Brain pericyte (primary cell): Measurements from ENCODE around the gene USP7.

Experiments
- DNase-seq: peaks from one replicate; pipeline ENCODE4 v3.0.0-alpha.2; 2012; ENCODE audit warnings: low read depth, low spot score

The USP7 gene

DNA sequence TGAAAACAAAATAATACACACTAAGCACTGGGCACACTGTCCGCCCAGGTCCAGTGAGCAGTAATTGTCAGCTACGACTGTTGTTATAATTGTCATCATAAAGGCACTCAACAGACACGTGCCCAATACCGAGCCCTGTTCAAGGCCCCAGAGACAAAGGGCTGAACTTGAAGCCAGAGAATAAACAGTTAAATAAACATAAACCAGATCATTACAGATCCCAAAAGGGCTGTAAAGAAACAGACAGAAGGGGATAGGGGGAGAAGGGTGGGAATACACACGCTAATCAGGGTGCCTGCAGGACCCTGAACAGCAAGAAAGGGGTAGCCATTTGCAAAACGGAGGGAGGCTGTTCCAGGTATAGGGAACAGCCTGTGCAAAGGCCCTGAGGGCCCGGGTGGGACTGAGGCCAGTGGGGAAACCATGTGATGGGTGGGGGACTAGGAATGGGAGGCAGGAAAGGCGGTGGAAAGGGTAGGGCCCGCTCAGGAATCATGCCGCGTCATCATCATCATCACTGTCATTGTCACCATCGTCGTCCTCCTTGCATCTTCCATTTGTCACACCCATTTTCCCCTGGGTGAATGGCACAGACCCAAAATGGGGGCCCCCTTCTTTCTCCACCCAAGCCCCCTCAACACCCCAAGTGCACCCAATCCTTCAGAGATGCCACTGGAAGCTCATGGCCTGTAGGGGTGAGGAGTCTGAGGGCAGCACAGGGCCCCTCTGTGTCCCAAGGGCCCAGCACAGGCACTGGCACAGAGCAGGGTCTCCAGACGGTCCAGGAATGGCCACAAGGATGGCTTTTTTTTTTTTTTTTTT, 101.2 kb downstream of the USP7 start:
- no peak for DNase-seq

DNA sequence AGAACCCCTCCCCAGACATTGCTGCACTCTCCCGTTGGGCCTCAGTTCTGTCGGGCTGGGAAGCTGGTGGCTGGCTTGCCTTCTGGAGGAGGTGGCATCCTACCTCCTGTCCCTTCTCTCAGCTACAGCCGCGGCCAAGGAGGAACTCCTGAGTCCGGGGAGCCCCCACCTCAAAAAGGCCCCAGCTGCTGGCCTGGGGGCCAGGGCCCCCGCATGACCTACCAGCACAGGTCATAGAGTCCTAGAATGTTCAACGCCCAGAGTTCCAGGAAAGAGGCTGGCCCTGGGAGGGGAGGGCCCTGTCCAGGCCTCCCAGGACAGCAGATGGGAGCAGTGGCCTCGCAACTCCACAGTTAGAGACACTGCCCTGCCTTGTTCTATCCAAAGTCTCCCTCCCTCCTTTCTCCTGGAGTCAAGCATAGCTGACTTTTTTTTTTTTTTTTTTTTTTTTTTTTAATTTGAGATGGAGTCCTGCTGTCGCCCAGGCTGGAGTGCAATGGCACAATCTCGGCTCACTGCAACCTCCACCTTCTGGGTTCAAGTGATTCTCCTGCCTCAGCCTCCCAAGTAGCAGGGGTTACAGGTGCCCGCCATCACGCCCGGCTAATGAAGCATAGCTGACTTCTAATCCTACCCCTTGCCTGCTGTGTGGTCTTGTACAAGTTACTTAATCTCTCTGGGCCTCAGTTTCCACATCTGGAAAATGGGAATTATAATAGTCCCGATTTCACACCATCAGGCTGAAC, 102.0 kb downstream of the USP7 start:
- no peak for DNase-seq

DNA sequence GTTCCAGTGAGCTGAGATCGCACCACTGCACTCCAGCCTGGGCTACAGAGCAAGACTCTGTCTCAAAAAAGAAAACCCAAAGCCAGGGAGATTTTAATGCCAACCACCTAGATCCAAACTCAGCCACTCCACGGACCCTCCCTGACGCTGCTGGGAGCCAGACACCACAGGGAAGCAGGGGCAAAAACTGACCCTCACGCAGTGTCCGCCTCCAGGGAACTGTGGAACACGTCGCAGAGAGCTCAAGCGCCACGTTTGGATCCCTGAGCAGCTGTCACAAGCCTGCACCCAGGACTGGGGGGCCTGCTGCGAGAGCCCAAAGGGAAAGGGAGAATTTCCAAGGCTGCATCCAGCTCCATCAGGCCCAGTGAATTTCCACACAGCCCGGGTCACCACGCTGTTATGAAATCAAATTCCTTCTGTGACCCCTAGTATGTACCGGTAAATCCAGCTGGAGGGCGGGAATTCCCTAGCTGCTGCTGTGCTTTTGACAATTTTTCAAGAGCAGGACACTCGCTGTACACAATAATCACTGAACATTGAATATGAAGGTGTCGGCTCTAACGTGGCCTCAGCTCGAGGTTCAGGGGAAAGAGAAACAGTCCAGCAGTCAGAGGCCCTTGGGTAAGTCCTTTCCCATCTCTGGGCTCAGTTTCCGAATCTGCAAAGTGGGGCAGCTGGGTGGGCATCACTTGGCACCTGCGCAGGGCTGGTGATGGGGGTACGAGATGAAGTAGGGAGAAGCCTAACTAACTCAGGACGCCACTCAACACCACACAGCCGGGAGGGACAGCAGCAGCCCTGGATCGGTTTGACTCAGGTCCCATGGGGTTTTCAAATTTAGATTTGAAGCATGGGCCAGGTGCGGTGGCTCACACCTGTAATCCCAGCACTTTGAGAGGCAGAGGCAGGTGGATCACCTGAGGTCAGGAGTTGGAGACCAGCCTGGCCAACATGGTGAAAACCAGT, 103.5 kb downstream of the USP7 start:
- no peak for DNase-seq

DNA sequence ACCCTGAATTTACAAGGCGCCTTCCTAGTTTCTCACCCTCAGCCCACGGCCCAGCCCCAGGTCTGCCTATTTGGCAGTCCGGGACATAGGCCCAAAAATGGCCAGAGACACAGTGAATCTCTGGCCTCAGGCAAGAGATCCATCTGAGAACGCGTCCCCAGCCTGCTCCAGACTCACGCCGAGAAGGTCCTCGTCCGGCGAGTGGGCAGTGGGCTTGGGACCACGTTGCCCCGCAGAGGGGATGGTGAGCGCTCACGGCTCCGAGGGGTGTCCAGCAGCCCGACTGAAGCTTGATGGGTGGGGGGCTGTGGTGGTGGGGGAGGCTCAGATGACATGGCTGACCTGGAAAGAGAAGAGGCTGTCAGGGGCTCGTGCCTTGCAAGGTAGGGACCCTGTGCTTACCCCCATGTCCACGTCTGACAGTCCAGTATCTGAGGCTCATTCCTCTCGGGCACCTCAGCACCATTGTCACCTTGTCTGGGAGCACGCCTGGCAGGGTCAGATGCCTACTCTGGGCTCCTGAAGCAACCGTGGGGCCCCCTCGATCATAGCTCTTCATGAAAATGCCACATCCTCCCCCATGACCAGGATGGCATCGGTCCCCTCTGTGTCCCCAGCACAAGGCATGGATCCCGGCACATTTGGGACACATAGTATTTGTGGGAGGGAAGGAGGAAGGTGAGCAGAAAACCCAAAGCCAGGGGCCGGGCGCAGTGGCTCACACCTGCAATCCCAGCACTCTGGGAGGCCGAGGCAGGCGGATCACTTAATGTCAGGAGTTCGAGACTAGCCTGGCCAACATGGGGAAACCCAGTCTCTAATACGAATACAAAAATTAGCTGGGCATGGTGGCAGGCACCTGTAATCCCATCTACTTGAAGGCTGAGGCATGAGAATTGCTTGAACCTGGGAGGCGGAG, 104.5 kb downstream of the USP7 start:
- DNase-seq = no peak

DNA sequence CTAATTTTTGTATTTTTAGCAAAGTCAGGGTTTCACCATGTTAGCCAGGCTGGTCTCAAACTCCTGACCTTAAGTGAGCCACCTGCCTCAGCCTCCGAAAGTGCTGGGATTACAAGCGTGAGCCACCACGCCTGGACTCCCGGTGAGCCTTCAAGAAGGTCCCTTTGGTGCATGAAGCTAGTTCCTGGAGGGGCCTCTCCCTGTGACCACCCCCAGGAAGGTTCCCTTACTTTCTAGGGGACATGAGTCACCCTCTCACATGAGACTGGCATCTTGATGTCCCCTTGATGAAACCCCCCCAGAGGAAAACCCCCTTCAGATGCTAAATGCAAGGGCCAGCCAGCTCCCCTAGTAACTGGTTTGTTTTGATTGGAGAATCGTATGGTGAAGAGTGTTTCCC, 107.7 kb downstream of the USP7 start:
- no peak for DNase-seq

DNA sequence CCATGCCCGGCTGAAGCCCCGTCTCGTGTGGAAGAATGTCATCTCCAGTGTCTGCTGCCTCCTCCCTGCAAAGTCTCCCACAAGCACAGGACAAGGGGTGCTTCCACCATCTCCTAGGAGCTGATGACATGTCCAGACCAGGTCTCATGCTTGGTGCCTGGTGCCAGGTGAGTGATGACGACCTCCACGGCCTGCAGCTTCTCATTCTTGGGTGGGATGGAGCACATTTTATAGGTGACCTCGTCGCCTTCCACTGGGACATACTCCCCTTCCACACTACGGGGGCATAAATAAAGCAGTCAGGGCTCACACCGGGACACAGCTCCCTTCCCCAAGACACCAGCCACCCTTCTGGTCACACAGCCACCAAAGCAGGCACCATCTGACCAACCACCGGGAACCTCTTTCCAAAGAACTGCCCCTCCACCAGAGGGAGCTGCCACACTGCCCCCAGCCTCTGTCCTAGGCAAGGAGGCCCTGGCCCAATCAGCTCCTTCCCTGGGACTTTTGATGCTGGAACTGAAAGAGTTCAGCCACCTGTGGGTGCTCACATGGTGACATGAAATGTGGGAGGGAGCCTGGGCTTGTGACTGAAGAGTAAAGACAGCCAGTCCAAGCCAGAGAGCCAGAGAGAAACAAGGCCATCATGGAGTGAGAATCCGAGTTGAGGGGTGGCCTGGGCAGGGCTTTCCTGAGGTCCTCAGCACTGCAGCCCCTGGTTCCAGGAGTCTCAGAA, 108.5 kb downstream of the USP7 start:
- DNase-seq = no peak

DNA sequence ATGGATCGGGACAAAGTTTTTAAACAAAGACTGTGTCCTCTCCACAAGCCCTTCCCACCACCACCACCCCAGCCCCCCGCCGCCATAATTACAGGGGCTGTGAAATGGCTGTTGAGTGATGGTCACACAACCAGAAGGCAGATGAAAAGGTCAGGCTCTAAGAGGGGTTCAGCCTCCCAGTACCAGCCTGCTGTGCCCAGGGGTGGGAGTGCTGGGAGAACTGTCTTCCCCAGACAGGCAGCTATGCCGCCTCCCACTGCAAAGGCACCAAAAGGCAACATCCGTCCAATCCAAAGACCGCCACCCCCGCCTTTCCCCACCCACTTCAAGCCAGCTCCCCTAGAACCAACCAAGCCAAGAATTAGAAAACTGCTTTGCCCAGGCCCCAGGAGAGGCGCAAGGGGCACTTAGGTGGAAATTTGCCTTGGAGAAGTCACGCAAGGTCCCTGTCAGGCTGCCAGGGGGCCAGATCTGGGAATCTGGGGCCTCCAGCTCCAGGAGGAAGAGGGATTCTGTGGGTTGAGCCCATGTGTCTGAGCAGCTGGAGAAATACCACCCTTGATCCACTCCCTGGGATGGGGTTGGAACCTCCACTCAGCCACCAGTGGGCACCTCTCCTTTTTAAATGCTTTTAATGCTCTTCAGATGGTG, 109.3 kb downstream of the USP7 start:
- no peak for DNase-seq

DNA sequence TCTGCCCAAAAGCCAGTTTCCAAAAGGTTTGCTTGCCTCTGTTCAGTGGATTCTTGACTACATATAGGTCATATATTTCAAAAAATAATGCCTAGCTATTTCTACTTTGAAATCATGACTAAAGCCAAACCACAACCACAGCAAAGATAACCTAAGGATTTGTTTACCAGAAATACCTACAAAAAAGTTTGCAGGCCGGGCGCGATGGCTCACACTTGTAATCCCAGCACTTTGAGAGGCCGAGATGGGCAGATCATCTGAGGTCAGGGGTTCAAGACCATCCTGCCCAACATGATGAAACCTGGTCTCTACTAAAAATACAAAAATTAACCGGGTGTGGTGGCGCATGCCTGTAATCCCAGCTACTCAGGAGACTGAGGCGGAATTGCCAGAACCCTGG, 110.1 kb downstream of the USP7 start:
- DNase-seq = no peak

DNA sequence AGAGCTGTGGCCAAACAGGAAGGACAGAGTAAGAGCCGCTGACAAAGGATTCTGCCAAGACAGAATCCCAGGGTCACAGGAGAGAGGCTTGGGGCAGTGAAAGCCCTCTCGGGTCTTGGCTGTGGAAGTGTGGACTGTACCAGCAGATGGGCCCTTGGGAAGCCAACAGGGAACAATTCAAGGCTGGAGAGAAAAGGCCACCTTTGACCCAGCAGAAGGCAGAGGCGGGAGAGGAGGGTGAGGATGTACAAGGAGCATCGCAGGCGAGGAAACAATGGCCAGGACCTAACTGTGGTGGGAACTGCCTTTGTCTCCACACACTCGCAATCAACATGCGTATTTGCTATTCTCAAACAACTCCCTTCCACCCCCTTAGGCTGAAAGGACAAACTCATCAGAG, 110.6 kb downstream of the USP7 start:
- no peak for DNase-seq

DNA sequence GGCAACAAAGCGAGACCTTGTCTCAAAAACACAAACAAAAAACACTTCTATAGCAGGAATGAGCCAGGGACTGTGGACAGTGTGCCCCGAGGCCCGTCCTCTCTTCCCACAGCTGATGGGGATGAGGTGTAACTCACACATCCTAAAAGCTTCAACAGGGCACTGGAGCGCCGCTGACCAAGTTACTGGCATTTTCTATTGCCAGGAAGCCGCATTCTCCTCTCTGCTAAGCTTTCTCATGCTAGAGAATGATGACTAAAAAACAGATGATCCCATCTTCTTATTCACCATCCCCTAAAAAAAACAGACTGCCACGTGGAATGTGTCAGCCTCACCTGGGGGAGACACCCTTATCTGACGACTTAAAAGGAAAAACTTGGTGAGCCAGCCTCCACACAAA, 111.2 kb downstream of the USP7 start:
- DNase-seq = no peak

DNA sequence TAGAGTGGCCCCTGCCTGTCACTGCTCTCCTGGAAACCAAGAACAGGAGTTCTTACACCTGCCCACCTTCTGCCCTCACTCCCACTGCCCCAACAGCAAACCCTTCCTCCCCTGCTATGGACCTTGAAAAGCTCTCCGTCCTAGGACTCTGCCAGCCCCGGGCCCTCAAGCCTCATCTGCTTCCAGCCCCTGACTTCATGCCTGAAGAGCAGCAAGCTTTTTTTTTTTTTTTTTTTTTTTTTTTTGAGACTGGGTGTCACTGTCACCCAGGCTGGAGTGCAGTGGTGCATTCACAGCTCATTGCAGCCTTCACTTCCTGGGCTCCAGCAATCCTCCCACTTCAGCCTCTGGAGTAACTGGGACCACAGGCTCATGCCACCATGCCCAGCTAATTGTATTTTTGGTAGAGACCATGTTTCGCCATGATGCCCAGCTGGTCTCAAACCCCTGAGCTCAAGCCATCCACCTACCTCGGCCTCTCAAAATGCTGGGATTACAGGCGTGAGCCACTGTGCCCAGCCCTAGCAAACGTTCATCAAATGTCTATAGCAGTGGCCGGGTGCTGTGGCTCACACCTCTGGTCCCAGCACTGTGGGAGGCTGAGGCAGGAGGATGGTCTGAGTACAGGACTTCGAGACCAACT, 111.8 kb downstream of the USP7 start:
- DNase-seq = no peak

DNA sequence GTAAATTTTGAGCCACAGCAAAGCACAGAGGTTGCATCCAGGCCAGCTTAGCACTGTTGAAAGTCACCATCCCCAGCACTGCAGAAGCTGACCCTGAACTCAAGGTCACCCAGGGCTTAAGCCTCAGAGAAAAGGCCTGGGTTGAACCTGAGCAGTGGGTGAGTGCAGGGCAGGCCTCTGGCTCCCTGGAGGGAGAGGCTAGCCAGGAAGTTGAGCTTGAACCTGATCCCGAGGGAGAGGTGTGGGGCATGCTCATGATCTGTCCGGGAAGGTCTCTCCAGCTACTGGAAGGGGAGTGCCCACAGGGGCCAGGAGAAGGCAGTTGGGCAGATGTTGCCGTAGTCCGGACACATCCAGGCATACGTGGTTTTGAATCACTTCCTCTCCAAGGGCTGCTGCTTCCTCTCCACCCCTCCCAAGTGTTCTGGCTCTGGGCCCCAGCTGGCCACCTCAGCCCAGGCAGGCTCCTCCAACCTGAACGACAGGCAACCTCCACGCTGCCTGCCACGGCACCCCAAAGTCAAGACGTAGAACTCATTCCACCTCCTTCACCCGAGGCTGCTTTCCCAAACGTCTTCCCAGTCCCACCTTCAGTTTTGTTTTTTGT, 113.3 kb downstream of the USP7 start:
- DNase-seq = no peak

DNA sequence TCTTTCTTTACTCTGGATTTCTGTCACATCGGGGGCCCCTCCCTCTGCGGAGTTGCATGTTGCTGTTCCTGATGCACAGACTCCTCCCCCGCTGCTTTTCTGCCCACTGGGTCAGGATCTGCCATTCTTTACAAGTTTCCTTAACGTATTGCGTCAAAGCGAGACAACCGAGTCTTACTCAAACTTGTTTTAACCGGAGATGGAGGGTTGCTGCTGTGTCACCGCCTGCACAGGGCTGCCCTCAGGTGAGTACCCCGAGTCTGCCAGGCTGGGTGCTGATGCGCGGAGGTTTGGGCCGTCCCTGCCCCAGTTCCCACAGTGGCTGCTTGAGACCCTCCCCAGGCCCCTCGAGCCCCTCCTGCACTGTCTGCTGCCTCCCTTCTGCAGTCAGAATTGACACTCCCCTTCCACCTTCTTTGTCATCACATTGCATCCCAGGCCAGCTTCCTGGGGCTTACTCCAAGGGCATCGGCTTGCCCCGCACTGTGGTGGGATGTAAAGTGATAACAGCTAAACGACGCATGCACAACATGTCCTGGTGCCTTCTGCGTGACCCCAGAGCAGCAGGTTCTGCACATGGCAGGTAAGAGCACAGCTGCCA, 114.2 kb downstream of the USP7 start:
- no peak for DNase-seq

DNA sequence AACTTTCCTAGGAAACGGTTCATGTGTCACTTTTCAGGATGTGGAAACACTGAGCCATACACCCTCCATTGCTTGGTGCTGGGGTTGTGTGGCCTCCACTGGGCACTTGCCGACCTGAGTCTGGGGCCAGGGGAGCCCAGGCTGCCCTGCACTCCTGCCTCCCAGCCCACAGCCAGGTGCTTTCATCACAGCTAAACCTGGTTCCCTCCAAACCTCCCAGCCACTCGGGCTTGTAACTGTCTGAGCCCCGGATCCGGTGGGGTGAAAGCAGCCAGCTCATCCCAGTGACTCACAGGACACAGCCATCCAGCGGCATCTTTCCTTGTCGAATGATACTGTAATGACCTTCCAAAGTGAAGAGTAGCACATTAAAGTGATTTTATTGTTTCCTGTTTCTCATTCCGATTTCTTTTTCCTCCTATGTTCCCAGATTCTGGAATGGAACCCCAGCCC, 114.7 kb downstream of the USP7 start:
- DNase-seq = no peak

DNA sequence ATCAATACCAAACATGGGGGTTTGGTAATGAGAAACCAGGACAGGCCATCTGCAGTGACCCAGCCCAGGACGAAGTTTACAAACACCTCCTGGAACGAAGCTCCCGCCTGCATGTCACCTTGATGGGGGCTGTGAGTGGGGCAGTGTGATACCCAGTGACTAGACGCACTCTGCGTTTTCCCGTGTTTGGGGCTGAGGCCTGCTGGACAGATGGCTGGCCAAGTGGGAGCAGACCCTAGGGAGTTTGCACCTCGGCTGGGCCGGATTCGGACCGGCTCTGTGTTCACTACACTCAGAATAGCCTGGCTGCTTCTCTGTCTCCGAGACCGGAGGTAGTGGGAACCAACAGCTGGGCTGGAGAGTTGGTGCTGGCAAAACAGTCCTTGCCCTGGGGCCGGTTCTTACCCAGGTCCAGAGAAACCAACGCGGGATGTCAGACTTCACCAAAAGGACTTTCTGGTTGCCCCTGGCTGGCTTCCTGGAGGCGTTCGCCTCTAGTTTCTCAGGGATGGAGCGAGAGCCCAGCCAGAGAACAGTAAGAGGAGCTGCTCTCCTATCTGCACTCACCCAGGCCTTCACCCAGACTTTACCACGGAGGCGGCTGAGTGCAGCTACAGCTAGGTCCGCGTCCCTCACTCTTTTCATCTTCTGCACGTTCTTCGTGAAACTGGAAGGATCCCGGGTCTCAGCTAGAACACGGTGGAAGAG, 115.3 kb downstream of the USP7 start:
- DNase-seq = no peak

DNA sequence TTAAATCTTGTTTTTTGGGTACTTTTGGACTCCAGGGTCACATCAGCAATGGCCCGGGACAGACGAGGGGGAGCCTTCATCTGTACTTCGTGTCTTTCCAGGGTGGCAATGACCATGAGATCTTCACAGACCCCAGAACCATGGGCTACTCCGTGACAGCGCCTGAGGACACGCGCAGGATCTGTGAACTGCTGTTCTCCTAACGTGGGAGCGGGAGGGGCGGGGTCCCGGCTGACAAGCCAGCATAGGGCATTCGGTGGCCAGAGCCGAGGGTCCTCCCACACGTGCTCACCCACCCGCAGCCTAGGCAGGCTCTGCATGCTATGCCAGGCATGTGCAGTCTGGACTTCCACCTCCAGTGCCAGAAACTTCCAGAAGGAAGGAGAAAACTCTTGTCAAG, 116.1 kb downstream of the USP7 start:
- no peak for DNase-seq

DNA sequence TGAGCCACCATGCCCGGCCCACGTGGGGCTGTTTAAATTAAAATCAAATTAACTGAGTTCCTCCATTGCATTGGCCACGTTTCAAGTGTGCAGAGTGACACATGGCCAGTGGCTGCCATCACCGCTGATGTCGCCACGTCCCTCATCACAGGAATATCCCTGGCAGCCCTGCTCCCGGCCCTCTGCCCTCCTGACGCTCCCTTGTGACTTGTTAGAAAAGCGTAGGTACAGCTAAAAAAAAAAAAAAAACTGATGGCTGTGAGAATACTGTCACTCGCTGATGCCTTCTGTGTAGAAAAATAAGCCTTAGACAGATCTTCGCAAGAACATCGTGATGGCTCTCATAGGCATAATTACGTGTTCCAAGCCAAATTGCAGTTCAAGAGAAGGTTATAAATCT, 116.6 kb downstream of the USP7 start:
- DNase-seq = no peak
